Uterus (tissue), 4 donors: Measurements from ENCODE around the gene VSTM2L. TPM values are rescaled to one million over a fixed set of nuclear protein-coding genes. Genes with fewer than 3 reads are reported as not detected.

ENCODE experiments used
- DNase-seq, 2 donors: peaks; one replicate each; pipeline ENCODE4 v3.0.0-alpha.2; 2019 to 2020
- H3K27ac ChIP-seq, 2 donors: fragments of 200-600 bp; sonication (generic); 1 replicate in 1 of 2; 2 replicates in 1 of 2; pipeline ENCODE4 v1.5.1; 2016 to 2018
- H3K27me3 ChIP-seq, 2 donors: fragments of 200-600 bp; sonication (generic); one replicate each; pipeline ENCODE4 v1.5.1; 2018 to 2019; ENCODE audit warnings: control low read depth in 1 of 2
- H3K36me3 ChIP-seq, 2 donors: fragments of 200-600 bp; sonication (generic); one replicate each; pipeline ENCODE4 v1.5.1; 2019; ENCODE audit warnings: control low read depth in 1 of 2
- H3K4me1 ChIP-seq, 2 donors: fragments of 200-600 bp; sonication (generic); one replicate each; pipeline ENCODE4 v1.5.1; 2018 to 2019; ENCODE audit warnings: control low read depth in 1 of 2
- H3K4me3 ChIP-seq, 2 donors: fragments of 200-600 bp; sonication (generic); 1 replicate in 1 of 2; 2 replicates in 1 of 2; pipeline ENCODE4 v1.5.1; 2018 to 2019; ENCODE audit warnings: mild to moderate bottlenecking in 1 of 2
- H3K9me3 ChIP-seq, 2 donors: fragments of 200-600 bp; sonication (generic); one replicate each; pipeline ENCODE4 v1.5.1; 2019; ENCODE audit warnings: control low read depth in 1 of 2
- CTCF ChIP-seq, 4 experiments: fragments of 200-600 bp in 2 of 4; fragments of 450-650 bp in 2 of 4; sonication (generic) in 2 of 4; IDR thresholded peaks; one replicate each; pipeline ENCODE4 v1.5.1; 2016 to 2019; ENCODE audit warnings: antibody characterized with exemption in 4 of 4, mild to moderate bottlenecking in 2 of 4, moderate library complexity in 1 of 4
- POLR2A ChIP-seq, 2 donors: fragments of 450-650 bp; IDR thresholded peaks; one replicate each; pipeline ENCODE4 v1.6.1; 2016; ENCODE audit warnings: antibody characterized with exemption in 2 of 2, mild to moderate bottlenecking in 1 of 2, moderate library complexity in 1 of 2
- intact Hi-C: fragments of 100-400 bp; cut with DNase I; formaldehyde crosslinking; loops from one replicate; pipeline ENCODE4 v1.15.1; 2023; ENCODE audit warnings: low total_unique reads
- total RNA-seq, 4 donors: library from RNA; depleted of rRNA in 3 of 4; stranded (reverse); fragments of >200 nt in 3 of 4; gene quantifications; one replicate each; pipeline versions ENCODE4 v1.1.0 to v1.2.4, GENCODE V29; 2014 to 2023
- donor health status: DM: yes; HTN: yes; CAD: no.

Gene VSTM2L
- total RNA-seq, 4 donors from 2014 or later: 0.29 to 5.7 (median 0.73) TPM

DNA sequence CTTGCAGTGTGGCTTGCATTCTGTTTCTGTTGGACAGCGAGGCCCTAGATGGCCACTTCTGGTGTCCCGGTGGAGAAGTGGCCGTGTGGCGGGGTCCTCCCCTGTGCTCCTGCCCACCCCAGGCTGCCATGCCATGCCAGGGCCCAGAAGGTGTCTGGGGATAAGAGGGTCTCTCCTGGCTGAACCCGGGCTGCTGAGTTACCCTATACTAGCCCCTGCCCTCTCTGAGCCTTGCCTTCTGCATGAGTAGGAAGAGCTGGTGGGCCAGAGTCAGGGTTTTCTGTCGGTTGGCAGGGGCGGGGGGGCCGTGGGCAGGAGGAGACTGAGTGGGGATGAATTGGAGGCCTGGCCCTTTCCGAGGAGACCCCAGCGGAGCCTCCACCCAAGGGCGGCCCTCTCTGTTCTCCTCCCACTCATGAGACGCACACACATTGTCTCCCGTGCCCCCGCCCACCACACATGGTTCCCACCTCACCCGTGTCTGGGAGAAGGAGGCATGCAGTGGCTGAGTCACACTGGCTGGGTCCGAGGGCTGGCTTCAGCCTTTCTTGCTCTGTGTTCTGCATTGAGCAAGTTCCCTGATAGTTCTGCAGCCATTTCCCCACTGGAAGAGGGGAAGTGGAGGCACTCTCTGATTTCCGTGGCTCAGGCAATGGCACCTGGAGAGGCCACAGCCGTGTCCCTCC, 24.6 kb downstream of the VSTM2L start:
- H3K9me3 ChIP-seq: no peaks in the 10 kb centered on the region
- no peak for DNase-seq
- H3K27me3 ChIP-seq: no peaks in the 10 kb centered on the region
- TF ChIP-seq POLR2A (IDR thresholded peaks at IDR 0.05) (no peak), CTCF (IDR thresholded peaks at IDR 0.05) (no peak)
- intact Hi-C loops: no loop called here
- no peaks in the 10 kb centered on the region for H3K36me3 ChIP-seq
- H3K4me1 ChIP-seq: no peaks in the 10 kb centered on the region
- no peak overlapping the region for H3K4me3 ChIP-seq
- H3K27ac ChIP-seq: no peak overlapping the region

DNA sequence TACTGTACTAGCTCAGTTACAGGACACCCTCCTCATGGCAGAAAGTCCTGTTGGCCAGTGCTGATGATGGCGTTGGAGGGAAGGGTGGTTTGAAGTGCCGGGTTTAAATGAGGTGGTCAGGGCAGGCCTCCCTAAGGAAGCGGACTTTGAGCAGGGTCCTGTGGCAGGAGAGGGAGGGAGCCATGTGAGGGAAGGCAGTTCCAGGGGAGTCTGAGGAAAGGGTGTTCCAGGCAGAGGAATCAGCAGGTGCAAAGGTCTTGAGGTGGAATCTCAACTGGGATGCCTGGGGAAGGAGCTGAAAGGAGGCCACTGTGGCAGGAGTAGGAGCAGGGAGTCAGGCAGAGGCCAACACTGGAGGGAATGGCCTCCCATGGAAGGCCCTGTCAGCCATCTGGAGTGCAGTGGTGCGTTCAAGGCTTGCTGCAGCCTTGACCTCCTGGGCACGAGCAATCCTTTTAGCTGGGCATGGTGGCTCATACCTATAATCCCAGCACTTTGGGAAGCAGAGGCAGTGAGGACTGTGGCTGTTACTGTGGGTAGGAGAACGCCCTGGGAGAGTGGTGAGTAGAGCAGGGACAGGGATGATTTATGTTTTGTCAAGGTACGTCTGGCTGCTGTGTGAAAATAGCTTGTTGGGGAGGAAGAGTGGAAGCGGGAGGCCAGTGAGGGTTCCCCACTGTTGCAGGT, 26.2 kb downstream of the VSTM2L start:
- DNase-seq: no peak
- H3K27ac ChIP-seq: no peak overlapping the region
- intact Hi-C loops: no loop called here
- TF ChIP-seq CTCF (IDR thresholded peaks at IDR 0.05): no peak
- no peak for TF ChIP-seq POLR2A (IDR thresholded peaks at IDR 0.05)
- H3K27me3 ChIP-seq: no peaks in the 10 kb centered on the region
- H3K4me3 ChIP-seq: no peak overlapping the region
- no peaks in the 10 kb centered on the region for H3K4me1 ChIP-seq
- H3K9me3 ChIP-seq: no peaks in the 10 kb centered on the region
- no peaks in the 10 kb centered on the region for H3K36me3 ChIP-seq

DNA sequence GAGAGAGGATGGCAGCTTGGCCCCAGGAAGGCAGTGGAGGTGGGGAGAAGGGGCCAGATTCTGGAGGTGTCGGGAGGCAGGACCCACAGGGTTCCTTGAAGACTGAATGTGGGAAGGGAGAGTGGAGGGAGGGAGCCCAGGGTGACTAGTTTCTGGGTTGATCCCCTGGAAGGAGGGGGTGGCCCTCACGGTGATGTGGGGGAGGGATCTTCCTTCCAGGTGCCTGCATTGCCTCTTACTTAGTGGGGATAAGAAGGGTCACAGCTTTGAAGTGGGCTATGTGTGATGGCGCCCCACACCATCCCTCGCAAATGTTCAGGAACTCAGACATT, 26.7 kb downstream of the VSTM2L start:
- H3K4me1 ChIP-seq: no peaks in the 10 kb centered on the region
- H3K27me3 ChIP-seq: no peaks in the 10 kb centered on the region
- H3K4me3 ChIP-seq: no peak overlapping the region
- intact Hi-C loops: no loop called here
- no peaks in the 10 kb centered on the region for H3K36me3 ChIP-seq
- H3K27ac ChIP-seq: no peak overlapping the region
- DNase-seq: no peak
- TF ChIP-seq POLR2A (IDR thresholded peaks at IDR 0.05): no peak
- TF ChIP-seq CTCF (IDR thresholded peaks at IDR 0.05): no peak
- H3K9me3 ChIP-seq: no peaks in the 10 kb centered on the region

GRCh38 chr20:37931153-37931922, 28.4 kb downstream of the VSTM2L start:
- intact Hi-C loops: no loop called here
- no peaks in the 10 kb centered on the region for H3K9me3 ChIP-seq
- TF ChIP-seq CTCF (IDR thresholded peaks at IDR 0.05) (no peak), POLR2A (IDR thresholded peaks at IDR 0.05) (no peak)

DNA sequence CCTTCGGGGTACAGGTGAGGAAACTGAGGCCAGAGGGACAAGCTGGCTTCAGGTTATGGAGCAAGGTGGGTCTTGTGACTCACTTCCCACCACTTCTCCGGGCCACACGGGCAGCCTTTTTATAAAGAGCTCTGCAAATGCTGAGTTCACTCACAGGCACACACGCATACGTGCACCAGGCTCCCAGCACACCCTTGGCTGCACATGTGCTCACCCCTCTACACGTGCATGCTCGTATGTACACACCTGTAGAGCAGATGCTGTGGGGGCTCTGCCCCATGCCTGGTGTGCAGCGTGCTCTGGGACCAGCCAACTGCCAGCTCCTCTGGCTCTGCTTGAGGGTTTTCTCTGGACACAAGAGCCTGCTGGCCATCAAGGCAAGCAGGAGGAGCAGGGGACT, 29.1 kb downstream of the VSTM2L start:
- intact Hi-C loops: no loop called here

More at GRCh38 chr20:37931153-37931922, 28.4 kb downstream of the VSTM2L start:
- no peaks in the 10 kb centered on the region for H3K27me3 ChIP-seq
- no peak overlapping the region for H3K4me3 ChIP-seq
- H3K27ac ChIP-seq: no peak overlapping the region
- no peaks in the 10 kb centered on the region for H3K4me1 ChIP-seq
- no peaks in the 10 kb centered on the region for H3K36me3 ChIP-seq
- no peak for DNase-seq

More for the DNA sequence above, 29.1 kb downstream of the VSTM2L start:
- H3K36me3 ChIP-seq: no peaks in the 10 kb centered on the region
- no peaks in the 10 kb centered on the region for H3K9me3 ChIP-seq
- H3K4me3 ChIP-seq: no peak overlapping the region
- H3K27ac ChIP-seq: no peak overlapping the region
- TF ChIP-seq CTCF (IDR thresholded peaks at IDR 0.05): no peak
- TF ChIP-seq POLR2A (IDR thresholded peaks at IDR 0.05): no peak
- no peaks in the 10 kb centered on the region for H3K4me1 ChIP-seq
- no peak for DNase-seq
- no peaks in the 10 kb centered on the region for H3K27me3 ChIP-seq
